Mesangial cell (primary cell): ENCODE results near the gene TTLL6. TPM values are rescaled to one million over a fixed set of nuclear protein-coding genes. Genes with fewer than 3 reads are reported as not detected.

Experiments
- total RNA-seq: library from RNA; depleted of rRNA; stranded (reverse); fragments of >200 nt; gene quantifications from 2 replicates; pipeline ENCODE4 v1.2.3, GENCODE V29; 2015

The TTLL6 gene
- total RNA-seq = under 0.01 TPM in 1 of 2 replicates, not detected in the other

DNA sequence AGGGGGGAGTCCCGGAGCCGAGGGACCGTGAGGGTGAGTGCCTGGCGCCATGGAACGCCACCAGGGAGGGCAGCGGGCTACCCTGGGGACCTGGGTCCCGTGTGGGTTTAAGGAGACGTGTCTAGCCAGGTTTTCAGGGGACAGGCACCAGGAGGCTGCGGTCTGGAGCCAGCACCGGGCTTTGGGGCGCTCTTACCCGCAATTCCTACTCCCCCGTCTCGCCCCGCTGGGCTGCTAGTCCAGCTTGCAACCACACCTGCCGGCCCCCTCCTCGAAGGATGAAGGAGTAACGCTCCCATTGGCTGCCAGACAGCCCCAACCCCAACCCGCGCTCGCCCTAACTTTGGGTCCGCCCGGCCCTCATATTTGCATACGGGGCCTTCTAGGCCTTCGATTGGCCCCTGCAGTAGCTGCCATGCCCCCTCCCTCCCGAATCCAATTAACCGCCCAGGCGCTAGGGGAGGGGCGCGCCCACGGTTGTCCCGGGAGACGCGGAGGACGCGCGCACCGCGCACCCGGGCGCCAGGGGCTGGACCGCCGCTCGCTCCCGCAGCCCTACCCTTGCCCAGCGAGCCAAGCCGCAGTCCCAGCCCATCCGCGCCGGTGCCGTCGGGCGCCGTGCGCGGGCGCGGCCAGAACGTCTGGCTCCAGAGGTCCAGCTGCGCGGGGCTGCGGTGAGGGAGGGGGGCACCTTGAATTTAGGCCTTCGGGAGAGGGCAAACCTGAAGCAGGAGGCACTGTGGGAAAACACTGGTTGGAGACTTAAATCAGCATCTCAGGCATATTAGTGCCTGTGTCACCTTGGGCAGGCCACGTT lies at the start of gene TTLL6:
Gene TTLL6 (minus strand): TSS at position 456 of the 817 bp plus-strand sequence. CDS start 157 bp downstream, at position 299.

DNA sequence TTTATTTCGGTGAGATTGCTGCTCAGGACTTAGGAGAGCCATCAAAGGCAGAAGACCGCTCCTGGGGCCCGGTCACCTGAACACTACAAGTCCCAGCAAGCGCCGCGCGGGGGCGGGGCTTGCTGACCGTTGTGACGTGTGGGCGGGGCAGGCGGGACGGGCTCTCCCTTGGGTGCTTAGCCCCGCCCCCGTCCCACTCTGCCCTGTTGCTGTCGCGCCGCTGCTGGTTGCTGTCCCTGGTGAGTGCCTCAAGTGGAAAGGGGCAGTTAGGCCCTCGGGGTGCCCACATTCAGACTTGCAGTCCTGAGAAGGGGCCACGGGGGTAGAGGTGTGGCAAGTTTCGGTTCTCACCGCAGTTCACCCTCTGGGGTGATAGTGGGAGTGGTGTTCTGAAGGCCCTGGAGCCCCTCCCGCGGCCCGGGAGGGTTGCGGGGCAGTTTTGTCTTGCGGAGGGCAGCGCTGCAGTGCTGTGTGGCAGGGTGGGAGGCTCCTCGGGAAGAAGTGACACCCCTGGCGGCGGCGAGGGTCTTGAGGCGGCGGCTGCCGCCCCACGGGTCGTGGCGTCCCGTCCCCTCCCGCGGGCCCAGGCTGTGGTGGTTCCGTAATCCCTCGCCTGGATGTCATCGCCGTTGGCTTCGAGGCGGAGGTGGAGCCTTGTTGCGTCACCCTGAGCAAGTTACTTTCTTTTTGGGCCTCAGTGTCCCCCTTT lies 14.0 kb upstream of the TTLL6 start, which contains the start of gene CALCOCO2:
Gene CALCOCO2 (plus strand): TSS at position 196 of the 709 bp plus-strand sequence. CDS start 10,673 bp downstream, outside the sequence.

DNA sequence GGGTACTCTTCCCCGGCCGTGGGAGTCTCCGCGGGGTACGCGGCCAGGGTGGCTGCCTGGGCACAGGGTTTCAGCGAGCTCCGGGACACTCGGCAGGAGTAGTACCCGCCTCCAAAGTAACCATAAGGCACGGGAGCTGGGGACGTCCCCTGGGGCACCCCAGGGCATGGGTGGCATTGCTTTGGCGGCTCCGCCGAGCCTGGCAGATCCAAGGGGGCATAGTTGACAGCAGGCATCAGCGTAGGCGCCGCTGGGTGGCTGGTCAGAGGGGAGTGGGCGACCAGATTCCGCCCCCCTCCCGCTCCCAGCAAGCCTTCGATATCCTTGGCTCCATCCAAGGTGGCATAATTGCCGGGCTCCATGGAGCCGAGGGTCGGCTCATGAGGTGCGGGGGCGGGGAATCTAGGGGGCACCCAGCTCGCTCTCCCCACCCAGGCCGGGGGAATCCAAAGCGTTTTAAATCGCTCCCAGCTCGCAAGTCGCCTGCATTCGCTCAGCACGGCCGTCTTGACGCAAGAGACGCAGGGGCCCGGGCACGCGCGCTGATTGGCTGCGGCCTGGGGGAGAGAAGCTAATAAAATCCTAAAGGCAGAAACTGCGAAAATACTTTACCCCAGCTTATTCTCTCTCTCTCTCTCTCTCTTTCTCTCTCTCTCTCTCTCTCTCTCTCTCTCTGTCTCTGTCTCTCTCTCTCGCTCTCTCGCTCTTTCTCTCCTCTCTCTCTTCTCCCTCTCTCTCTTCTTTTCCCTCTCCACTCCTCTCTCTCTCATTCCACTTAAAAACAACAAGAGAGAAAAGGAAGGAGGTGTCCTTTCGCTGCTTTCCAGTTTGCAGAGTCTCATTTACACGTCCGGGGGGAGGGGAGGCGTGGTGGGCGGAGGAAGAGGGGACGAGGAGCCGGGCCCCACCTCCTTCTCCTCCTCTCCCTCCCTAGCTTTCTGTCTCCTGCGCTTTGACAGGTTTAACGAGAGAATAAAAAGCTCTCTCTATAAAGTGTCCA lies 88.5 kb downstream of the TTLL6 start, which contains the start of gene HOXB13:
Gene HOXB13 (minus strand): TSS at position 519 of the 1,000 bp plus-strand sequence. CDS start 157 bp downstream, at position 362.

DNA sequence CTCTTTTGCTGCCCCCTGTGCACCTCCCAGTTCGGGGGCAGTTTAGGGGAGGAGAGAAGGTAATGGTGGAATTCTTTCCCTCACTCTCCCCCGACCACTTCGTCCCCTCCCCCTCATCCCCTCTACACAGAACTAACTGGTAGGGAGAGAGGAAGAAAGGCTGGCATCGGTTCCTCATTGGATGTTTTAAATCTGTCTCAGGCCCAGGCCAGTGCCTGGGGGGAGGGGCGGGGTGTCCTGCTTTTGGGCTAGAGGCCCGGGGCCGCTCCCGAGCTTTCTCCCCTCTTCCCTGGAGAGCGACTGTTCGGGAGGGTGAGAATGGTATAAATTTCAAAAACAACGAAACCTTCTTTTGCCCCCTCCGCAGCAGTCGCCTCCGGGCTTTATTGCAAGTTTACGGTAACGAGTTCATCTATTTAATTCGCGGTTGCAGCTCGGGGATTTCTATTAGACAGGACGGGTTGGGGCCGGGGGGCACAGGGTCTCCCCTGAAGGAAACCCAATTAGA lies 94.1 kb downstream of the TTLL6 start, which contains the start of gene PRAC2:
Gene PRAC2 (plus strand): TSS at position 271 of the 508 bp plus-strand sequence. CDS start 1,226 bp downstream, outside the sequence.

DNA sequence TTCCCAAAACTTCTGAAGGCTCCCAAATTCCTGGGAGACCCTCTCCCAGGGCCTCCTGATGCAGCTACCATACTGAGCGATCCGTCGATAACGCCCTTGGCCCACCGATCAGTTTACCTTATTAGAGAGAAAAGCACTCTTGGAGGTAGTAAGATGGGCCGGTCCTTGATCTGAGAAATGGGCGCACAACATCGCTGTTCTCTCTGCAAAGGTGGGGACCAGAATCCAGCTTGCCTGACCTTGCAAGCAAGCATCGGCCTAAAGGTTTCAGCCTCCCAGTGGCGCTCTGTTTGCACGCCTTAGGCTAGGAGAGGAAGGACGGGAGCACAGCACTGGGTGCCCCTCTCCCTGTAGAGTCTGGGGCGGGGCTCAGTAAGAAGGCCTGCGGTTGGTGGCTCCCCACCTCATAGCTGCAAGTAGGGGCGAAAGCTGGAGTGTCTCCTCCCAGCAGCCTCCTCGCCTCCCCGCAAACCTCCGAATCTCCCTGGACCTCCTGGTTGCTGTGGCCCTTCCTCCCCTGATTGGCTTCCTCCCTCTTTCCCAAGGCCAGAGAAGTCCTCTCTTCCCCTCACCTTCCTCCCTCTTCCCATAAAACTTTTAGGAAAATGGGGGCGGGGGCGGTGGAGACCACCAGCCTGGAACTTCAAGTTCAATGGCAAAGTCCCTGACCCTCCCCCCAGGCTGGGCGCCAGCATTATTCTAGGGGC lies 94.7 kb downstream of the TTLL6 start, which contains the start of gene PRAC1:
Gene PRAC1 (minus strand): TSS at position 318 of the 707 bp plus-strand sequence. CDS start 126 bp downstream, at position 192.

Other genes with a start within 250 kb of the TTLL6 start
- gene HOXB4, start 238.9 kb downstream of the TTLL6 start, total RNA-seq = 1.5 and 4.1 TPM in 2 replicates
- 16.0 and 39.2 TPM in 2 replicates for gene HOXB3, start 227.0 kb downstream of the TTLL6 start, total RNA-seq
- 1.3 and 3.4 TPM in 2 replicates for gene HOXB5, start 223.4 kb downstream of the TTLL6 start, total RNA-seq
- 14.5 and 29.4 TPM in 2 replicates for gene HOXB6, start 212.2 kb downstream of the TTLL6 start, total RNA-seq
- 12.1 and 14.7 TPM in 2 replicates for gene HOXB7, start 206.2 kb downstream of the TTLL6 start, total RNA-seq
- 7.7 and 21.9 TPM in 2 replicates for gene HOXB8, start 201.9 kb downstream of the TTLL6 start, total RNA-seq
- 27.1 and 43.1 TPM in 2 replicates for gene HOXB9, start 190.9 kb downstream of the TTLL6 start, total RNA-seq
- not detected in 2 replicates for gene PRAC1, start 94.7 kb downstream of the TTLL6 start, total RNA-seq
- not detected in 2 replicates for gene PRAC2, start 94.0 kb downstream of the TTLL6 start, total RNA-seq
- not detected in 2 replicates for gene HOXB13, start 88.5 kb downstream of the TTLL6 start, total RNA-seq
- 14.5 and 15.6 TPM in 2 replicates for gene CALCOCO2, start 13.8 kb upstream of the TTLL6 start, total RNA-seq
- gene ATP5MC1, start 75.6 kb upstream of the TTLL6 start, total RNA-seq = 87.0 and 232 TPM in 2 replicates
- gene UBE2Z, start 91.2 kb upstream of the TTLL6 start, total RNA-seq = 72.9 and 75.6 TPM in 2 replicates
- gene SNF8, start 127.6 kb upstream of the TTLL6 start, total RNA-seq = 98.0 and 157 TPM in 2 replicates
- 0.13 TPM in 1 of 2 replicates, not detected in the other for gene GIP, start 151.4 kb upstream of the TTLL6 start, total RNA-seq
- 13.0 and 18.1 TPM in 2 replicates for gene IGF2BP1, start 180.2 kb upstream of the TTLL6 start, total RNA-seq